Measurements from ENCODE around the gene C4orf36. TPM values are rescaled to one million over a fixed set of nuclear protein-coding genes. Genes with fewer than 3 reads are reported as not detected.
"Not testable (repeated sequence)": the region's sequence is repeated elsewhere in the genome, so short reads cannot be mapped to it uniquely, and the experiment has no call there.

The C4orf36 gene
- polyA plus RNA-seq, 4 donors, result 0.46 to 4.0 (median 0.54) TPM; not detected in 1

GRCh38 chr4:86879641-86880040, 12.6 kb downstream of the C4orf36 start:
- Histone ChIP-seq H3K4me3 (ENCODE audit: low read depth in 1 of 3, low read length in 3 of 3) (no peak overlapping the region), H3K9me3 (ENCODE audit: control insufficient read depth in 2 of 2, insufficient read depth in 1 of 2, low read depth in 1 of 2, low read length in 1 of 2) (peaks cover 0 to 26% of the 10 kb centered on the region in 2 donors), H3K36me3 (ENCODE audit: control insufficient read depth in 3 of 3, insufficient read depth in 2 of 3, low read depth in 1 of 3, low read length in 3 of 3) (no peaks in the 10 kb centered on the region), H3K4me1 (ENCODE audit: control insufficient read depth in 3 of 3, insufficient read depth in 2 of 3, low read depth in 1 of 3, low read length in 2 of 3) (no peaks in the 10 kb centered on the region), H3K27me3 (ENCODE audit: control insufficient read depth in 3 of 3, insufficient read depth in 3 of 3, low read length in 3 of 3) (no peaks in the 10 kb centered on the region), H3K27ac (ENCODE audit: low read depth in 1 of 3, low read length in 2 of 3) (no peak overlapping the region)
- DNase-seq (no peak), FAIRE-seq (no peak)
- 33 to 63% (median 61%) methylated on average over 1 of the region's 1 CpG for WGBS, 3 donors

GRCh38 chr4:86878640-86879039, 13.6 kb downstream of the C4orf36 start:
- DNase-seq, result no peak
- Histone ChIP-seq H3K27me3 (ENCODE audit: control insufficient read depth in 3 of 3, insufficient read depth in 3 of 3, low read length in 3 of 3) (no peaks in the 10 kb centered on the region), H3K4me3 (ENCODE audit: low read depth in 1 of 3, low read length in 3 of 3) (no peak overlapping the region), H3K4me1 (ENCODE audit: control insufficient read depth in 3 of 3, insufficient read depth in 2 of 3, low read depth in 1 of 3, low read length in 2 of 3) (no peaks in the 10 kb centered on the region), H3K9me3 (ENCODE audit: control insufficient read depth in 2 of 2, insufficient read depth in 1 of 2, low read depth in 1 of 2, low read length in 1 of 2) (peaks cover 0 to 26% of the 10 kb centered on the region in 2 donors), H3K36me3 (ENCODE audit: control insufficient read depth in 3 of 3, insufficient read depth in 2 of 3, low read depth in 1 of 3, low read length in 3 of 3) (no peaks in the 10 kb centered on the region), H3K27ac (ENCODE audit: low read depth in 1 of 3, low read length in 2 of 3) (no peak overlapping the region)
- WGBS, 3 donors, result 85 to 90% (median 86%) methylated on average over 2 of the region's 2 CpGs
- FAIRE-seq, result no peak

- H3K4me3 ChIP-seq (ENCODE audit: low read depth in 1 of 3, low read length in 3 of 3), result no peak overlapping the region
- no peaks in the 10 kb centered on the region for H3K4me1 ChIP-seq (ENCODE audit: control insufficient read depth in 3 of 3, insufficient read depth in 2 of 3, low read depth in 1 of 3, low read length in 2 of 3)
- no peaks in the 10 kb centered on the region for H3K27me3 ChIP-seq (ENCODE audit: control insufficient read depth in 3 of 3, insufficient read depth in 3 of 3, low read length in 3 of 3)
- H3K27ac ChIP-seq (ENCODE audit: low read depth in 1 of 3, low read length in 2 of 3), result no peak overlapping the region
- H3K9me3 ChIP-seq (ENCODE audit: control insufficient read depth in 2 of 2, insufficient read depth in 1 of 2, low read depth in 1 of 2, low read length in 1 of 2), result peaks cover 0 to 26% of the 10 kb centered on the region in 2 donors
- no peaks in the 10 kb centered on the region for H3K36me3 ChIP-seq (ENCODE audit: control insufficient read depth in 3 of 3, insufficient read depth in 2 of 3, low read depth in 1 of 3, low read length in 3 of 3)
- FAIRE-seq (no peak), DNase-seq (no peak)
- WGBS, 3 donors, result 86 to 96% (median 92%) methylated on average over 4 of the region's 4 CpGs
These were observed 15.1 kb downstream of the C4orf36 start for GRCh38 chr4:86876894-86877685.

- not testable (repeated sequence) for H3K27me3 ChIP-seq (ENCODE audit: control insufficient read depth in 3 of 3, insufficient read depth in 3 of 3, low read length in 3 of 3); H3K27ac ChIP-seq (ENCODE audit: low read depth in 1 of 3, low read length in 2 of 3); H3K36me3 ChIP-seq (ENCODE audit: control insufficient read depth in 3 of 3, insufficient read depth in 2 of 3, low read depth in 1 of 3, low read length in 3 of 3); DNase-seq; H3K4me1 ChIP-seq (ENCODE audit: control insufficient read depth in 3 of 3, insufficient read depth in 2 of 3, low read depth in 1 of 3, low read length in 2 of 3); H3K4me3 ChIP-seq (ENCODE audit: low read depth in 1 of 3, low read length in 3 of 3); FAIRE-seq
- H3K9me3 ChIP-seq (ENCODE audit: control insufficient read depth in 2 of 2, insufficient read depth in 1 of 2, low read depth in 1 of 2, low read length in 1 of 2), result peaks cover 0 to 21% of the 10 kb centered on the region in 2 donors
- WGBS, 3 donors, result 89 to 91% (median 90%) methylated on average over 4 of the region's 4 CpGs
These were observed 16.8 kb downstream of the C4orf36 start for GRCh38 chr4:86875436-86875835.

- no peak for FAIRE-seq
- H3K4me1 ChIP-seq (ENCODE audit: control insufficient read depth in 3 of 3, insufficient read depth in 2 of 3, low read depth in 1 of 3, low read length in 2 of 3), result no peaks in the 10 kb centered on the region
- no peak overlapping the region for H3K4me3 ChIP-seq (ENCODE audit: low read depth in 1 of 3, low read length in 3 of 3)
- no peaks in the 10 kb centered on the region for H3K9me3 ChIP-seq (ENCODE audit: control insufficient read depth in 2 of 2, insufficient read depth in 1 of 2, low read depth in 1 of 2, low read length in 1 of 2)
- no peak for DNase-seq
- 67 to 70% (median 69%) methylated on average over 4 of the region's 4 CpGs for WGBS, 3 donors
- H3K36me3 ChIP-seq (ENCODE audit: control insufficient read depth in 3 of 3, insufficient read depth in 2 of 3, low read depth in 1 of 3, low read length in 3 of 3), result no peaks in the 10 kb centered on the region
- H3K27ac ChIP-seq (ENCODE audit: low read depth in 1 of 3, low read length in 2 of 3), result no peak overlapping the region
- H3K27me3 ChIP-seq (ENCODE audit: control insufficient read depth in 3 of 3, insufficient read depth in 3 of 3, low read length in 3 of 3), result no peaks in the 10 kb centered on the region
These were observed 20.1 kb downstream of the C4orf36 start for GRCh38 chr4:86872135-86872534.

- DNase-seq, result no peak
- Histone ChIP-seq H3K27ac (ENCODE audit: low read depth in 1 of 3, low read length in 2 of 3) (no peak overlapping the region), H3K4me1 (ENCODE audit: control insufficient read depth in 3 of 3, insufficient read depth in 2 of 3, low read depth in 1 of 3, low read length in 2 of 3) (no peaks in the 10 kb centered on the region), H3K9me3 (ENCODE audit: control insufficient read depth in 2 of 2, insufficient read depth in 1 of 2, low read depth in 1 of 2, low read length in 1 of 2) (no peaks in the 10 kb centered on the region), H3K4me3 (ENCODE audit: low read depth in 1 of 3, low read length in 3 of 3) (no peak overlapping the region), H3K36me3 (ENCODE audit: control insufficient read depth in 3 of 3, insufficient read depth in 2 of 3, low read depth in 1 of 3, low read length in 3 of 3) (no peaks in the 10 kb centered on the region), H3K27me3 (ENCODE audit: control insufficient read depth in 3 of 3, insufficient read depth in 3 of 3, low read length in 3 of 3) (no peaks in the 10 kb centered on the region)
- FAIRE-seq, result no peak
- 70 to 83% (median 80%) methylated on average over 9 of the region's 9 CpGs for WGBS, 3 donors
These were observed 21.7 kb downstream of the C4orf36 start for GRCh38 chr4:86870442-86871069.

GRCh38 chr4:86857341-86858052, 34.7 kb downstream of the C4orf36 start:
- DNase-seq (no peak), FAIRE-seq (no peak)
- 88 to 93% (median 92%) methylated on average over 8 of the region's 8 CpGs for WGBS, 3 donors

GRCh38 chr4:86856896-86857295, 35.3 kb downstream of the C4orf36 start:
- Histone ChIP-seq H3K9me3 (ENCODE audit: control insufficient read depth in 2 of 2, insufficient read depth in 1 of 2, low read depth in 1 of 2, low read length in 1 of 2) (no peaks in the 10 kb centered on the region), H3K36me3 (ENCODE audit: control insufficient read depth in 3 of 3, insufficient read depth in 2 of 3, low read depth in 1 of 3, low read length in 3 of 3) (no peaks in the 10 kb centered on the region), H3K27ac (ENCODE audit: low read depth in 1 of 3, low read length in 2 of 3) (no peak overlapping the region), H3K27me3 (ENCODE audit: control insufficient read depth in 3 of 3, insufficient read depth in 3 of 3, low read length in 3 of 3) (no peaks in the 10 kb centered on the region), H3K4me1 (ENCODE audit: control insufficient read depth in 3 of 3, insufficient read depth in 2 of 3, low read depth in 1 of 3, low read length in 2 of 3) (no peaks in the 10 kb centered on the region), H3K4me3 (ENCODE audit: low read depth in 1 of 3, low read length in 3 of 3) (no peak overlapping the region)
- DNase-seq, result no peak
- FAIRE-seq, result no peak
- 52 to 93% (median 71%) methylated on average over 1 of the region's 1 CpG for WGBS, 3 donors

More at GRCh38 chr4:86857341-86858052, 34.7 kb downstream of the C4orf36 start:
- no peaks in the 10 kb centered on the region for H3K27me3 ChIP-seq (ENCODE audit: control insufficient read depth in 3 of 3, insufficient read depth in 3 of 3, low read length in 3 of 3)
- no peaks in the 10 kb centered on the region for H3K9me3 ChIP-seq (ENCODE audit: control insufficient read depth in 2 of 2, insufficient read depth in 1 of 2, low read depth in 1 of 2, low read length in 1 of 2)
- H3K4me1 ChIP-seq (ENCODE audit: control insufficient read depth in 3 of 3, insufficient read depth in 2 of 3, low read depth in 1 of 3, low read length in 2 of 3), result no peaks in the 10 kb centered on the region
- no peaks in the 10 kb centered on the region for H3K36me3 ChIP-seq (ENCODE audit: control insufficient read depth in 3 of 3, insufficient read depth in 2 of 3, low read depth in 1 of 3, low read length in 3 of 3)
- no peak overlapping the region for H3K4me3 ChIP-seq (ENCODE audit: low read depth in 1 of 3, low read length in 3 of 3)
- no peak overlapping the region for H3K27ac ChIP-seq (ENCODE audit: low read depth in 1 of 3, low read length in 2 of 3)
